ENCODE data around the gene ATP13A1.

- TF ChIP-seq EZH2phosphoT487 (IDR thresholded peaks at IDR 0.05; ENCODE audit: borderline replicate concordance, low read length) (no peak), CTCF (conservative IDR thresholded peaks at IDR 0.05; ENCODE audit: low read depth, low read length) (no peak), EZH2 (IDR thresholded peaks at IDR 0.05; ENCODE audit: low read length, unreplicated experiment) (no peak)
Observed at GRCh38 chr19:19659646-19660245, 3.7 kb downstream of the ATP13A1 start.

Data from PC-3 (cell line).